HEK293 (cell line): Measurements from ENCODE around the gene RAF1.
"Not testable (repeated sequence)": the region's sequence is repeated elsewhere in the genome, so short reads cannot be mapped to it uniquely, and the experiment has no call there.

Experiments used
- CTCF ChIA-PET: fragments of 350-600 bp; formaldehyde crosslinking; extraction: SDS; loops from one replicate; lab custom pipeline; 2021; ENCODE audit warnings: antibody characterized with exemption; lab: Yijun Ruan, JAX
- POLR2A ChIA-PET: fragments of 300-600 bp; formaldehyde crosslinking; extraction: SDS; loops from one replicate; lab custom pipeline; 2020; ENCODE audit warnings: antibody characterized with exemption, inconsistent platforms; lab: Yijun Ruan, JAX
- H3K27ac ChIP-seq: fragments of 200-500 bp; sonication (Bioruptor generic); 2 replicates; pipeline ENCODE4 v1.5.1; 2014; ENCODE audit warnings: low read depth, low read length, control low read depth, inconsistent platforms; ENCODE audit errors: extremely low read depth
- H3K36me3 ChIP-seq, 2 experiments: fragments of 200-500 bp in 1 of 2; sonication (Bioruptor generic) in 1 of 2; 1 replicate in 1 of 2; 2 replicates in 1 of 2; pipeline ENCODE4 v1.5.1; 2014 to 2017; ENCODE audit warnings: inconsistent platforms in 2 of 2, low read length in 2 of 2; ENCODE audit not compliant: control insufficient read depth in 2 of 2, insufficient read depth in 1 of 2
- H3K4me1 ChIP-seq: fragments of 200-500 bp; sonication (Bioruptor generic); 2 replicates; pipeline ENCODE4 v1.5.1; 2014; ENCODE audit warnings: mild to moderate bottlenecking, low read length, inconsistent platforms; ENCODE audit not compliant: control insufficient read depth, insufficient read depth
- H3K4me3 ChIP-seq: 2 replicates; pipeline ENCODE4 v1.5.1; 2011; ENCODE audit warnings: low read depth, mild to moderate bottlenecking, control low read depth, low read length, moderate library complexity
- H3K9me3 ChIP-seq: fragments of 200-500 bp; sonication (Bioruptor generic); 2 replicates; pipeline ENCODE4 v1.5.1; 2014; ENCODE audit warnings: low read depth, low read length, inconsistent platforms; ENCODE audit not compliant: control insufficient read depth, insufficient read depth
- EGR2 ChIP-seq: fragments of 450-650 bp; formaldehyde crosslinking; IDR thresholded peaks from 2 replicates; pipeline ENCODE4 v1.5.1; 2016; ENCODE audit warnings: low read depth, missing biosample characterization, missing genetic modification characterization
- GLI4 ChIP-seq: fragments of 450-650 bp; formaldehyde crosslinking; IDR thresholded peaks from 2 replicates; pipeline ENCODE4 v1.5.1; 2016; ENCODE audit warnings: missing biosample characterization, missing genetic modification characterization
- GLIS1 ChIP-seq: fragments of 450-650 bp; formaldehyde crosslinking; IDR thresholded peaks from 2 replicates; pipeline ENCODE4 v1.5.1; 2016; ENCODE audit warnings: missing biosample characterization, missing genetic modification characterization
- MEIS1 ChIP-seq: sonication (generic); formaldehyde crosslinking; IDR thresholded peaks from 2 replicates; pipeline ENCODE4 v1.8.1; 2022; ENCODE audit warnings: missing genetic modification reagents, mild to moderate bottlenecking, borderline replicate concordance
- SP7 ChIP-seq: fragments of 450-650 bp; formaldehyde crosslinking; IDR thresholded peaks from 2 replicates; pipeline ENCODE4 v1.5.1; 2016; ENCODE audit warnings: missing biosample characterization, missing genetic modification characterization
- YY1 ChIP-seq: fragments of 450-650 bp; formaldehyde crosslinking; IDR thresholded peaks from 2 replicates; pipeline ENCODE4 v1.5.1; 2018; ENCODE audit warnings: missing biosample characterization, missing genetic modification characterization
- ZBTB1 ChIP-seq: fragments of 450-650 bp; formaldehyde crosslinking; IDR thresholded peaks from 2 replicates; pipeline ENCODE4 v1.5.1; 2016; ENCODE audit warnings: missing biosample characterization, missing genetic modification characterization
- ZBTB17 ChIP-seq: fragments of 450-650 bp; formaldehyde crosslinking; IDR thresholded peaks from 2 replicates; pipeline ENCODE4 v1.5.1; 2016; ENCODE audit warnings: missing biosample characterization, missing genetic modification characterization
- ZBTB44 ChIP-seq: fragments of 450-650 bp; IDR thresholded peaks from 2 replicates; pipeline ENCODE4 v1.5.1; 2018; ENCODE audit warnings: missing biosample characterization, mild to moderate bottlenecking, missing genetic modification characterization
- ZFHX2 ChIP-seq: fragments of 450-650 bp; formaldehyde crosslinking; conservative IDR thresholded peaks from 2 replicates; pipeline ENCODE4 v1.5.1; 2016; ENCODE audit warnings: missing biosample characterization, missing genetic modification characterization
- ZNF121 ChIP-seq: fragments of 450-650 bp; formaldehyde crosslinking; IDR thresholded peaks from 2 replicates; pipeline ENCODE4 v1.5.1; 2016; ENCODE audit warnings: missing biosample characterization, missing genetic modification characterization
- ZNF138 ChIP-seq: fragments of 450-650 bp; formaldehyde crosslinking; IDR thresholded peaks from 2 replicates; pipeline ENCODE4 v1.5.1; 2016; ENCODE audit warnings: missing biosample characterization, missing genetic modification characterization, borderline replicate concordance
- ZNF335 ChIP-seq: fragments of 450-650 bp; formaldehyde crosslinking; conservative IDR thresholded peaks from 2 replicates; pipeline ENCODE4 v1.5.1; 2016; ENCODE audit warnings: missing biosample characterization, missing genetic modification characterization
- ZNF341 ChIP-seq: fragments of 450-650 bp; formaldehyde crosslinking; IDR thresholded peaks from 2 replicates; pipeline ENCODE4; 2016; ENCODE audit warnings: low read depth, missing biosample characterization, missing genetic modification characterization
- ZNF362 ChIP-seq: fragments of 450-650 bp; formaldehyde crosslinking; IDR thresholded peaks from 2 replicates; pipeline ENCODE4 v1.5.1; 2016; ENCODE audit warnings: missing biosample characterization, missing genetic modification characterization
- ZNF37A ChIP-seq: fragments of 450-650 bp; IDR thresholded peaks from 2 replicates; pipeline ENCODE4 v1.5.1; 2018; ENCODE audit warnings: missing biosample characterization, missing genetic modification characterization
- ZNF404 ChIP-seq: fragments of 450-650 bp; formaldehyde crosslinking; IDR thresholded peaks from 2 replicates; pipeline ENCODE4 v1.5.1; 2017; ENCODE audit warnings: missing biosample characterization, missing genetic modification characterization
- ZNF600 ChIP-seq: fragments of 450-650 bp; formaldehyde crosslinking; IDR thresholded peaks from 2 replicates; pipeline ENCODE4 v1.5.1; 2016; ENCODE audit warnings: missing biosample characterization, missing genetic modification characterization
- ZNF677 ChIP-seq: fragments of 450-650 bp; IDR thresholded peaks from 2 replicates; pipeline ENCODE4 v1.5.0; 2018; ENCODE audit warnings: missing biosample characterization, mild to moderate bottlenecking, missing genetic modification characterization, moderate library complexity
- ZNF701 ChIP-seq: fragments of 450-650 bp; formaldehyde crosslinking; IDR thresholded peaks from 2 replicates; pipeline ENCODE4 v1.5.1; 2016; ENCODE audit warnings: missing biosample characterization, missing genetic modification characterization
- ZNF707 ChIP-seq: fragments of 450-650 bp; formaldehyde crosslinking; IDR thresholded peaks from 2 replicates; pipeline ENCODE4 v1.5.1; 2016; ENCODE audit warnings: missing biosample characterization, missing genetic modification characterization

Gene RAF1

GRCh38 chr3:12662593-12663400 is 1.1 kb downstream of the RAF1 start (continued):
- no peak for TF ChIP-seq ZBTB1
- no peak for TF ChIP-seq ZNF404 (tag by site-specific recombination)
- peak; percentile 79 for TF ChIP-seq ZBTB17 (tag by site-specific recombination)
- TF ChIP-seq ZNF37A (tag by site-specific recombination), result no peak
- TF ChIP-seq YY1 (tag by site-specific recombination), result no peak
- TF ChIP-seq ZNF335 (tag by site-specific recombination), result no peak
- peak; percentile 80 for TF ChIP-seq ZNF341 (tag by site-specific recombination)

- no peak overlapping the region; the same call in 1 of the 2 replicates for H3K27ac ChIP-seq
- H3K36me3 ChIP-seq, result no peaks in the 10 kb centered on the region
- peaks cover 22% of the 10 kb centered on the region for H3K4me1 ChIP-seq
- H3K9me3 ChIP-seq, result no peaks in the 10 kb centered on the region
- TF ChIP-seq ZNF138, result no peak
- TF ChIP-seq ZNF707 (tag by site-specific recombination), result no peak
- TF ChIP-seq ZNF701, result no peak
- TF ChIP-seq SP7 (tag by site-specific recombination), result no peak
- no peak for TF ChIP-seq ZNF677 (tag by site-specific recombination)
- no peak for TF ChIP-seq MEIS1
- TF ChIP-seq ZNF362 (tag by site-specific recombination), result peak; percentile 97
- no peak for TF ChIP-seq GLI4
- peak overlapping the region; percentile 91 for H3K4me3 ChIP-seq
- CTCF ChIA-PET, result interaction anchor here (0.6 to 1.0 kb wide), 2 partner anchors 58 to 100 kb away, joined by 3 read pairs; no protein-coding TSS in a partner anchor
- POLR2A ChIA-PET, result interaction anchor here (0.7 to 2.2 kb wide), 5 partner anchors 17 to 107 kb away, joined by 3 to 4 read pairs (median 3); partner anchors contain the start of gene MKRN2
These were observed 1.9 kb downstream of the RAF1 start for GRCh38 chr3:12661926-12662592.

GRCh38 chr3:12661375-12661774 is 2.5 kb downstream of the RAF1 start:
- H3K4me3 ChIP-seq, CTCF ChIA-PET, H3K36me3 ChIP-seq, H3K9me3 ChIP-seq: not testable (repeated sequence)
- Histone ChIP-seq H3K27ac (0 out of 2 replicates have a peak overlapping the region, but pooled peaks have one; percentile 6), H3K4me1 (peaks cover 22% of the 10 kb centered on the region)
- TF ChIP-seq ZFHX2 (tag by site-specific recombination) (peak; percentile 80), ZNF335 (tag by site-specific recombination) (0 out of 2 replicates have a peak, but pooled peaks have one; percentile 17), GLIS1 (peak; percentile 71), ZNF121 (peak; percentile 97), ZBTB44 (0 out of 2 replicates have a peak, but pooled peaks have one; percentile 29), ZNF600 (tag by site-specific recombination) (peak; percentile 38; the same call in 1 of the 2 replicates), EGR2 (peak; percentile 71), ZBTB17 (tag by site-specific recombination) (0 out of 2 replicates have a peak, but pooled peaks have one; percentile 11)
- POLR2A ChIA-PET, result interaction anchor here (2.2 kb wide), 1 partner anchor 104 kb away, joined by 4 read pairs; the partner anchor contains the start of gene MKRN2
